ENCODE measurements around the gene HSPA9.

GRCh38 chr5:138563340-138564118, 11.7 kb downstream of the HSPA9 start:
- no peak for TF ChIP-seq CTCF (IDR thresholded peaks at IDR 0.05)
- TF ChIP-seq POLR2A (IDR thresholded peaks at IDR 0.05) = no peak
